ENCODE data around the gene MYL12B. TPM values are rescaled to one million over a fixed set of nuclear protein-coding genes. Genes with fewer than 3 reads are reported as not detected.

MYL12B gene
- total and polyA plus RNA-seq, 2 of the 8 experiments (the other 6 are each of a cell fraction or from before 2014, with no cell fraction given) = 174 to 188 TPM

- Histone ChIP-seq H3K56ac (replicated peaks; ENCODE audit: insufficient read length, low read depth, low read length) (no peak overlapping the region), H3K18ac (ENCODE audit: extremely low read depth, low read length) (no peak overlapping the region), H3K36me3 (ENCODE audit: control insufficient read depth in 2 of 4, insufficient read depth in 4 of 4, low read length in 3 of 4) (no peaks in the 10 kb centered on the region), H3K4me2 (ENCODE audit: insufficient read depth in 1 of 2, low read depth in 2 of 2, low read length in 2 of 2) (no peak overlapping the region), H3K4me1 (replicated peaks in 1 of 4; ENCODE audit: control insufficient read depth in 3 of 4, insufficient read depth in 4 of 4, low read length in 3 of 4) (no peaks in the 10 kb centered on the region; a peak in 1 of 7 replicates), H2BK20ac (ENCODE audit: low read length) (no peak overlapping the region), H3K27me3 (replicated peaks in 1 of 4; ENCODE audit: control insufficient read depth in 3 of 4, extremely low read depth in 1 of 4, insufficient read depth in 3 of 4, low read length in 3 of 4) (no peaks in the 10 kb centered on the region), H4K91ac (replicated peaks; ENCODE audit: insufficient read length, low read length) (no peak overlapping the region), H4K8ac (ENCODE audit: extremely low read depth, insufficient read depth, low read length) (no peak overlapping the region), H3K4ac (replicated peaks; ENCODE audit: insufficient read length, low read depth, low read length) (no peak overlapping the region), H3K79me2 (ENCODE audit: control insufficient read depth in 1 of 2, insufficient read depth in 2 of 2, low read length in 2 of 2) (no peaks in the 10 kb centered on the region), H2AFZ (ENCODE audit: low read length) (no peak overlapping the region), H3K27ac (ENCODE audit: low read depth, low read length) (no peak overlapping the region), H2AK5ac (ENCODE audit: low read depth, low read length) (no peak overlapping the region), H2BK120ac (replicated peaks; ENCODE audit: low read depth, low read length) (no peak overlapping the region), H2BK5ac (ENCODE audit: low read depth, low read length) (no peak overlapping the region), H2BK12ac (ENCODE audit: low read depth, low read length) (no peak overlapping the region), H3K9me3 (ENCODE audit: insufficient read depth in 2 of 2, low read depth in 1 of 2, low read length in 1 of 2) (no peaks in the 10 kb centered on the region), H3K9ac (replicated peaks in 1 of 4; ENCODE audit: extremely low read depth in 1 of 4, low read depth in 3 of 4, low read length in 3 of 4) (no peak overlapping the region), H3K23ac (ENCODE audit: insufficient read length) (no peak overlapping the region), H3K14ac (ENCODE audit: insufficient read length) (no peak overlapping the region), H3K23me2 (ENCODE audit: low read depth, low read length) (no peaks in the 10 kb centered on the region), H3K4me3 (ENCODE audit: extremely low read depth in 1 of 4, insufficient read depth in 2 of 4, low read depth in 3 of 4, low read length in 4 of 4) (no peak overlapping the region), H4K20me1 (replicated peaks in 1 of 2; ENCODE audit: control insufficient read depth in 1 of 2, insufficient read depth in 2 of 2, low read length in 2 of 2) (no peaks in the 10 kb centered on the region), H4K5ac (ENCODE audit: insufficient read length, low read depth, low read length) (no peak overlapping the region), H2BK15ac (ENCODE audit: low read length) (no peak overlapping the region), H3K79me1 (ENCODE audit: low read depth, low read length) (no peaks in the 10 kb centered on the region)
- WGBS, 2 experiments (ENCODE audit: extremely low coverage in 1 of 2, insufficient coverage in 1 of 2, insufficient read length in 1 of 2, insufficient replicate concordance in 2 of 2, low coverage in 1 of 2, low lambda C conversion rate in 2 of 2, missing lambda C conversion rate in 1 of 2) = 97% methylated on average over 3 of the region's 3 CpGs; no CpG with 5 or more reads in 1 of the 2 experiments
- no peak for FAIRE-seq
- POLR2A ChIA-PET (ENCODE audit: partially characterized antibody) = no interaction called here
- CTCF ChIA-PET (ENCODE audit: partially characterized antibody) = no interaction called here
- no peak for DNase-seq (ENCODE audit: low read depth in 1 of 2, low spot score in 2 of 2)
- TF ChIP-seq BCL11A (IDR thresholded peaks at IDR 0.05; ENCODE audit: low read depth in 2 of 2, low read length in 2 of 2) (no peak), NANOG (IDR thresholded peaks at IDR 0.05; ENCODE audit: insufficient read depth, low read depth, low read length, poor library complexity, severe bottlenecking) (no peak)
Observed at GRCh38 chr18:3321133-3321812, 59.3 kb downstream of the MYL12B start.

Measured in H1 (cell line).